ENCODE measurements around the gene TECR.
"Not testable (repeated sequence)": the region's sequence is repeated elsewhere in the genome, so short reads cannot be mapped to it uniquely, and the experiment has no call there.

TECR gene

GRCh38 chr19:14529254-14530004 is at the start of gene TECR:
Gene TECR (plus strand): TSS chr19:14529594. CDS start chr19:14529697, 103 bp downstream.
- peak; percentile 100 for DNase-seq (ENCODE audit: low read depth, low spot score)

GRCh38 chr19:14479975-14480699 is 49.3 kb upstream of the TECR start:
- peak; percentile 42 for DNase-seq (ENCODE audit: low read depth, low spot score)

- DNase-seq (ENCODE audit: low read depth, low spot score) = no peak
Measured at GRCh38 chr19:14480700-14481079, 48.7 kb upstream of the TECR start.

GRCh38 chr19:14482172-14482941 is 47.0 kb upstream of the TECR start:
- no peak for DNase-seq (ENCODE audit: low read depth, low spot score)

- DNase-seq (ENCODE audit: low read depth, low spot score) = no peak
Measured at GRCh38 chr19:14487370-14488125, 41.8 kb upstream of the TECR start.

- no peak for DNase-seq (ENCODE audit: low read depth, low spot score)
Measured at GRCh38 chr19:14492756-14493337, 36.5 kb upstream of the TECR start.

GRCh38 chr19:14494411-14494810 is 35.0 kb upstream of the TECR start:
- DNase-seq (ENCODE audit: low read depth, low spot score) = no peak

GRCh38 chr19:14494910-14495671 is 34.3 kb upstream of the TECR start:
- no peak for DNase-seq (ENCODE audit: low read depth, low spot score)

- DNase-seq (ENCODE audit: low read depth, low spot score) = no peak
Measured at GRCh38 chr19:14495672-14496028, 33.7 kb upstream of the TECR start.

- DNase-seq (ENCODE audit: low read depth, low spot score) = peak; percentile 63
Measured at GRCh38 chr19:14496029-14496833, 33.2 kb upstream of the TECR start, which contains the start of gene GIPC1. Gene GIPC1 (minus strand): TSS chr19:14496127. CDS start chr19:14482976, 13,151 bp downstream.

GRCh38 chr19:14496834-14497227 is 32.6 kb upstream of the TECR start:
- DNase-seq (ENCODE audit: low read depth, low spot score) = no peak

- no peak for DNase-seq (ENCODE audit: low read depth, low spot score)
Measured at GRCh38 chr19:14497228-14497921, 32.0 kb upstream of the TECR start.

GRCh38 chr19:14502334-14503092 is 26.9 kb upstream of the TECR start:
- no peak for DNase-seq (ENCODE audit: low read depth, low spot score)

- DNase-seq (ENCODE audit: low read depth, low spot score) = no peak
Measured at GRCh38 chr19:14503285-14503684, 26.1 kb upstream of the TECR start.

- DNase-seq (ENCODE audit: low read depth, low spot score) = not testable (repeated sequence)
Measured at GRCh38 chr19:14504575-14504974, 24.8 kb upstream of the TECR start.

- peak; percentile 50 for DNase-seq (ENCODE audit: low read depth, low spot score)
Measured at GRCh38 chr19:14505488-14506239, 23.7 kb upstream of the TECR start.

Measured in activated CD4-positive, CD25-positive, alpha-beta regulatory T cell treated with anti-CD3 and anti-CD28 coated beads, Interleukin-2, amount 50 U/mL, for 16 hours (primary cell).